Endothelial cell of hepatic sinusoid (primary cell): ENCODE data around the gene RASGEF1C.

Experiments used
- in situ Hi-C: cut with HindIII; loops from 2 replicates; pipeline ENCODE4 v1.10.0; 2017; ENCODE audit warnings: low sequenced_read_pairs

The RASGEF1C gene

DNA sequence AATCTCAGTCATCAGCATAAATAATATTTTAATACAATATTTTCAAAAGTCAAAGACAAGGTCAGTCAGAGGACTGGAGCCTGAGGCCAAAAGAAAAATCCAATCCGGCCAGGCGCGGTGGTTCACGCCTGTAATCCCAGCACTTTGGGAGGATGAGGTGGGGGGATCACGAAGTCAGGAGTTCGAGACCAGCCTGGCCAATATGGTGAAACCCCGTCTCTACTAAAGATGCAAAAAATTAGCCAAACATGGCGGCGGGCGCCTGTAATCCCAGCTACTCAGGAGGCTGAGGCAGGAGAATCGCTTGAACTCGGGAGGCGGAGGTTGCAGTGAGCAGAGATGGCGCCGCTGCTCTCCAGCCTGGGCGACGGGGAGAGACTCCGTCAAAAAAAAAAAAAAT, 119.4 kb downstream of the RASGEF1C start:
- in situ Hi-C loops = loop anchor here (25.0 kb wide), 1 partner anchor 177 kb away; the partner anchor contains the start of gene TBC1D9B

DNA sequence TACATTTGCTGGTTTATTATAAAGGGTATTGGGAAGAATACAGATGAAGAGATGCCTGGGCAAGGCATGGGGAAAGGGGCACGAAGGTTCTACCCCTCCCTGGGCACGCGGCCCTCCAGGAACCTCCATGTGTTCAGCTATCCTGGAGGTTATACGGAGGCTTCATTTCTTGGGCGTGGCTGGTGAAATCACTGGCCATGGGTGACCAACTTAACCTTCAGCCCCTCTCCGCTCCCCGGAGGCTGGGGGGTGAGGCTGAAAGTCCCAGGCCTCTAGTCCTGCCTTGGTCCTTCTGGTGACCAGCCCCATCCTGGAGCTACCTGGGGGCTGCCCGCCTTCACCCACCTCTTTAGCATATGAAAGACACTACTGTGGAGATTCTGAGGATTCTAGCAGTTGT, 120.5 kb downstream of the RASGEF1C start:
- in situ Hi-C loops = loop anchor here (25.0 kb wide), 1 partner anchor 176 kb away; the partner anchor contains the start of gene TBC1D9B

- in situ Hi-C loops = loop anchor here (25.0 kb wide), 1 partner anchor 175 kb away; the partner anchor contains the start of gene TBC1D9B
Observed at GRCh38 chr5:180086816-180087399, 122.1 kb downstream of the RASGEF1C start.

DNA sequence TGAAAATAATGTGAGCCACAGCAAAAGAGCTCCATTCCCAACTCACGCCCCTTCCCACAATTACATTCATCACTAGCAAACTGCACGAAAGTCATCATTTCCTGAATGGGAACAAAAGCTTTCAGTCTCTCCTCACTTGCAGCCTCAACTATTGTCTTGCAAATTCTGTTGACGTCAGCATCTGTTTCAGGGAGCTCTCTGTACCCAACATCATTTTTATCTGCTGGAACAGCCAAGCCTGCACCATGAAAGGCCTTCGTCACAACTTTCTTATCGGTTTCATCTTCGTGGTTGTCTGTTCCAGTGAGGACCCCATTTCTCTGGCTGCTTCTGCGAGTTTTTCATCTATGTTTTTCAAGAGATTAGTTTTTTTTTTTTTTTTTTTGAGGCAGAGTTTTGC, 123.2 kb downstream of the RASGEF1C start:
- in situ Hi-C loops = loop anchor here (25.0 kb wide), 1 partner anchor 174 kb away; the partner anchor contains the start of gene TBC1D9B

DNA sequence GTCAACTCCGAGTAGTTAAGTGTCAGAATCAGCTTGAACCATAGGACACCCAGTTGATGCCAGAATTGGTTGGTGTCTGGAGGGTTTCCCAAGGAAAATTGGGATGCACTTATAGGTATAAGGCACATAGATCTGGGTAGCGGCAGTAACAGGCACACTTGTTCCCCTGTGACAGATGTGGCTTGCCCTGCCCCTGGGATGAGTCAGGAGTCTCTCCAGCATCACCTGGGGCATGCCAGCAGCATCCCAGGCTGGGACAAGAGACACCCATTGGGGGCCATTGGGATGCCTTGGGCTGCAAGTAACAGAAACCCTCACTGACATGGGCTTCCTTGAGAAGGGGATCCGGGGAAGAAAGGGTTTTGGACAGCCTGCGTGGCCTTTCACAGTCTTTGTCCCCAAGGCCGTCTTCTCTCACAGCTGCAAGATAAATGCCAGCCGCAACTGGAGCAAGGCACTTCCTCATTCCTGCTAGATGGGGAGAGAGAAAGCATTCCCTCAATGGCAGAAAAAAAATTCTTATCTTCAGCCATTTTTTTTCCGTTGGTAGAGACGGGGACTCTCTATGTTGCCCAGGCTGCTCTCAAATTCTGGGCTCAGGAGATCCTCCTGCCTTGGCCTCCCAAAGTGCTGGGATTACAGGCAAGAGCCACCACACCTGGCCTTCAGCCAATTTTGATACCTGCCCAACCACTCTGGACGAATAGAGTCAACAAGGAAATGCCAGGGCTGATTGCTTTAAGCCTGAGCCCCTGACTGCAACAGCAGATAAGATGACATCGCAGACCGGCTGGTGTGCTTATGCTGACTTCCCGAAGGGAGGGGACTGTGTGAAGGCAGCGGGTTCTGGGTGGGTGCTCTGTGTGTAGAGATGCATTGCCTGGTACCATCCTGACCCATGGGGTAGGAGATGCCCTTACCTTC, 124.1 kb downstream of the RASGEF1C start:
- in situ Hi-C loops = loop anchor here (5.0 to 25.0 kb wide), 2 partner anchors 38 to 173 kb away; partner anchors contain the start of gene TBC1D9B

GRCh38 chr5:180083529-180084060, 125.4 kb downstream of the RASGEF1C start:
- in situ Hi-C loops = loop anchor here (5.0 to 25.0 kb wide), 2 partner anchors 36 to 171 kb away; partner anchors contain the start of gene TBC1D9B

GRCh38 chr5:180082633-180083420, 126.2 kb downstream of the RASGEF1C start:
- in situ Hi-C loops = loop anchor here (5.0 to 25.0 kb wide), 2 partner anchors 36 to 171 kb away; partner anchors contain the start of gene TBC1D9B

GRCh38 chr5:180081481-180081880, 127.5 kb downstream of the RASGEF1C start:
- in situ Hi-C loops = loop anchor here (5.0 to 25.0 kb wide), 2 partner anchors 34 to 169 kb away; partner anchors contain the start of gene TBC1D9B

GRCh38 chr5:180080486-180081280, 128.3 kb downstream of the RASGEF1C start:
- in situ Hi-C loops = loop anchor here (5.0 to 25.0 kb wide), 2 partner anchors 33 to 168 kb away; partner anchors contain the start of gene TBC1D9B

- in situ Hi-C loops = loop anchor here (5.0 to 25.0 kb wide), 2 partner anchors 33 to 168 kb away; partner anchors contain the start of gene TBC1D9B
Observed at GRCh38 chr5:180079702-180080466, 129.1 kb downstream of the RASGEF1C start.

DNA sequence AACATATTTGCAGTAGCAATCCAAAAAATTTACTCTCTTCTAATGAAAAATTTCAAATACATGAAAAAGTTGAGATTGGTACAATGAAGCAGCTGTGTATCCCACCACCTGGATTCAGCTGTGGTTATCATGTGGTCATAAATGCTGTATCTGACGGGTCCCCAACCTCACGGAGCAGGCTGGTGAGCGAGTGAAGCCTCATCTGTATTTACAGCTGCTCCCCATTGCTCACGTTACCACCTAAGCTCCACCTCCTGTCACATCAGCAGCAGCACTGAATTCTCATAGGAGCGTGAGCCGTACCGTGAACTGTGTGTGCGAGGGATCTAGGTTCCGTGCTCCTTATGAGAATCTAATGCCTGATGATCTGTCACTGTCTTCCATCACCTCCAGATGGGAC, 130.7 kb downstream of the RASGEF1C start:
- in situ Hi-C loops = loop anchor here (25.0 kb wide), 1 partner anchor 166 kb away; the partner anchor contains the start of gene TBC1D9B

GRCh38 chr5:180077594-180078284, 131.3 kb downstream of the RASGEF1C start:
- in situ Hi-C loops = loop anchor here (25.0 kb wide), 1 partner anchor 165 kb away; the partner anchor contains the start of gene TBC1D9B

- in situ Hi-C loops = loop anchor here (25.0 kb wide), 1 partner anchor 163 kb away; the partner anchor contains the start of gene TBC1D9B
Observed at GRCh38 chr5:180075703-180076102, 133.3 kb downstream of the RASGEF1C start.

GRCh38 chr5:180074462-180074861, 134.5 kb downstream of the RASGEF1C start:
- in situ Hi-C loops = no loop called here

GRCh38 chr5:180072556-180072955, 136.5 kb downstream of the RASGEF1C start:
- in situ Hi-C loops = no loop called here

- in situ Hi-C loops = no loop called here
Observed at GRCh38 chr5:180072256-180072548, 136.8 kb downstream of the RASGEF1C start.

GRCh38 chr5:180071531-180072255, 137.3 kb downstream of the RASGEF1C start, which contains the start of gene RNF130:
Gene RNF130, minus strand, starts transcription at chr5:180071759. Its CDS starts 57 bp downstream, at chr5:180071702.
- in situ Hi-C loops = no loop called here
